GM21515 (cell line): ENCODE measurements around the gene FRZB.

ENCODE experiments used
- ATAC-seq: cut with Tn5 transposase; IDR thresholded peaks from one replicate; pipeline ENCODE4 v1.9.1; 2021; ENCODE audit not compliant: unreplicated experiment

Gene FRZB

GRCh38 chr2:182804128-182804527, 62.3 kb downstream of the FRZB start:
- no peak for ATAC-seq

- ATAC-seq, result no peak
Observed at GRCh38 chr2:182798736-182799135, 67.7 kb downstream of the FRZB start.

GRCh38 chr2:182792441-182792840, 74.0 kb downstream of the FRZB start:
- no peak for ATAC-seq

- no peak for ATAC-seq
Observed at GRCh38 chr2:182784777-182785176, 81.7 kb downstream of the FRZB start.

GRCh38 chr2:182784058-182784706, 82.3 kb downstream of the FRZB start:
- ATAC-seq, result no peak
